ENCODE results near the gene TASOR2. TPM values are rescaled to one million over a fixed set of nuclear protein-coding genes. Genes with fewer than 3 reads are reported as not detected.

TASOR2 gene
- total and polyA plus RNA-seq, 4 donors: 12.3 to 108 (median 29.1) TPM

DNA sequence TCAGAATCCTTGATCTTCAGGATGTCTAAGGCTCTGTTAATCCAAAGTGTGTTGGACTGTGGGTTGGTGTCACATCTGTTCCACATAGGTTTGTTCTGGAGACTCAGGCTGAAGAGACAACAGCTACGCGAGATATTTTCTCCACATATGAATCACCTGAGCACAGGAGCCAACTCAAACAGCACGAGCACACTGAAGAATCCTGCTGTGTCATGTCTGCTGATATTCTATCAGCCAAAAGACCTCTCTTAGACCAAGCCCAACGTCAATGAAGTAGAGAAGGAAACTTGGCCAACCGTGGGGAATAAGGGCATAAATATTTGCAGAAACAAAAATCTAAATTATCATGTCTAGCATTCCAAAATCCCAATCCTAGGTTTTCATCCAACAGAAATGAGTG, 2.7 kb upstream of the TASOR2 start:
- Histone ChIP-seq H3K4me1 (ENCODE audit: control insufficient read depth in 5 of 5, insufficient read depth in 5 of 5, low read length in 5 of 5) (peaks cover 0 to 13% (median 0%) of the 10 kb centered on the region in 5 donors), H3K27me3 (ENCODE audit: control insufficient read depth in 3 of 3, insufficient read depth in 3 of 3, low read length in 2 of 3) (peaks cover 0 to 23% (median 7%) of the 10 kb centered on the region in 3 donors), H3K9me3 (ENCODE audit: control insufficient read depth in 4 of 4, insufficient read depth in 3 of 4, low read length in 3 of 4) (peaks cover 0 to 2% (median 0%) of the 10 kb centered on the region in 4 donors), H3K36me3 (ENCODE audit: control insufficient read depth in 4 of 4, insufficient read depth in 4 of 4, low read length in 4 of 4) (no peaks in the 10 kb centered on the region), H3K4me3 (no peak overlapping the region), H3K27ac (ENCODE audit: low read depth in 1 of 2, low read length in 1 of 2) (no peak overlapping the region), H3K9ac (ENCODE audit: insufficient read depth in 1 of 2, low read length in 2 of 2) (no peak overlapping the region)
- no peak for DNase-seq
- ATAC-seq (ENCODE audit: insufficient read depth, low FRiP score): no peak
- TF ChIP-seq, protein P1, sequence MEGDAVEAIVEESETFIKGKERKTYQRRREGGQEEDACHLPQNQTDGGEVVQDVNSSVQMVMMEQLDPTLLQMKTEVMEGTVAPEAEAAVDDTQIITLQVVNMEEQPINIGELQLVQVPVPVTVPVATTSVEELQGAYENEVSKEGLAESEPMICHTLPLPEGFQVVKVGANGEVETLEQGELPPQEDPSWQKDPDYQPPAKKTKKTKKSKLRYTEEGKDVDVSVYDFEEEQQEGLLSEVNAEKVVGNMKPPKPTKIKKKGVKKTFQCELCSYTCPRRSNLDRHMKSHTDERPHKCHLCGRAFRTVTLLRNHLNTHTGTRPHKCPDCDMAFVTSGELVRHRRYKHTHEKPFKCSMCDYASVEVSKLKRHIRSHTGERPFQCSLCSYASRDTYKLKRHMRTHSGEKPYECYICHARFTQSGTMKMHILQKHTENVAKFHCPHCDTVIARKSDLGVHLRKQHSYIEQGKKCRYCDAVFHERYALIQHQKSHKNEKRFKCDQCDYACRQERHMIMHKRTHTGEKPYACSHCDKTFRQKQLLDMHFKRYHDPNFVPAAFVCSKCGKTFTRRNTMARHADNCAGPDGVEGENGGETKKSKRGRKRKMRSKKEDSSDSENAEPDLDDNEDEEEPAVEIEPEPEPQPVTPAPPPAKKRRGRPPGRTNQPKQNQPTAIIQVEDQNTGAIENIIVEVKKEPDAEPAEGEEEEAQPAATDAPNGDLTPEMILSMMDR (IDR thresholded peaks at IDR 0.05; ENCODE audit: control extremely low read depth, extremely low read depth): no peak
- WGBS, 2 donors: 77 to 88% methylated on average over 5 of the region's 5 CpGs

DNA sequence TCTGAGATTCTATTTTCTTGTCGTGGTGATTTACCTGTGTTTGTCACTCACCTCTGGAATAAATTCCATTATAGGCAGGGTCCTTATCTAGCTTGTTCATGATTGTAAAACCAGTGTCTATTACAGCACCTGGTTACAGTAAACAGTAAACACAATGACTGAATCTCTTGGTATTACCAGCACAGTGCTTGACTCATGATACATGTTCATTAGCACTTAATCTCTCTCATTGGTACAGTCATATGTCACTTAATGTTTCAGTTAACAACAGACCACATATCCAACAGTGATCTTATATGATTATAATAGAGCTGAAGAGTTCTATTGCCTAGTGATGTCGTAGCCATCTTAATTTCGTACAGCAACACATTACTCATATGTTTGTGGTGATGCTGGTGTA, 1.6 kb upstream of the TASOR2 start:
- H3K27me3 ChIP-seq (ENCODE audit: control insufficient read depth in 3 of 3, insufficient read depth in 3 of 3, low read length in 2 of 3): peaks cover 0 to 17% (median 7%) of the 10 kb centered on the region in 3 donors
- no peak overlapping the region for H3K9ac ChIP-seq (ENCODE audit: insufficient read depth in 1 of 2, low read length in 2 of 2)
- no peaks in the 10 kb centered on the region for H3K36me3 ChIP-seq (ENCODE audit: control insufficient read depth in 4 of 4, insufficient read depth in 4 of 4, low read length in 4 of 4)
- DNase-seq (no peak), ATAC-seq (ENCODE audit: insufficient read depth, low FRiP score) (no peak)
- peaks cover 0 to 13% (median 0%) of the 10 kb centered on the region in 5 donors for H3K4me1 ChIP-seq (ENCODE audit: control insufficient read depth in 5 of 5, insufficient read depth in 5 of 5, low read length in 5 of 5)
- no peak overlapping the region for H3K27ac ChIP-seq (ENCODE audit: low read depth in 1 of 2, low read length in 1 of 2)
- WGBS, 2 donors: 84 to 87% methylated on average over 3 of the region's 3 CpGs
- peaks cover 0 to 2% (median 0%) of the 10 kb centered on the region in 4 donors for H3K9me3 ChIP-seq (ENCODE audit: control insufficient read depth in 4 of 4, insufficient read depth in 3 of 4, low read length in 3 of 4)
- H3K4me3 ChIP-seq: no peak overlapping the region
- TF ChIP-seq, protein P1 (IDR thresholded peaks at IDR 0.05; ENCODE audit: control extremely low read depth, extremely low read depth): no peak

DNA sequence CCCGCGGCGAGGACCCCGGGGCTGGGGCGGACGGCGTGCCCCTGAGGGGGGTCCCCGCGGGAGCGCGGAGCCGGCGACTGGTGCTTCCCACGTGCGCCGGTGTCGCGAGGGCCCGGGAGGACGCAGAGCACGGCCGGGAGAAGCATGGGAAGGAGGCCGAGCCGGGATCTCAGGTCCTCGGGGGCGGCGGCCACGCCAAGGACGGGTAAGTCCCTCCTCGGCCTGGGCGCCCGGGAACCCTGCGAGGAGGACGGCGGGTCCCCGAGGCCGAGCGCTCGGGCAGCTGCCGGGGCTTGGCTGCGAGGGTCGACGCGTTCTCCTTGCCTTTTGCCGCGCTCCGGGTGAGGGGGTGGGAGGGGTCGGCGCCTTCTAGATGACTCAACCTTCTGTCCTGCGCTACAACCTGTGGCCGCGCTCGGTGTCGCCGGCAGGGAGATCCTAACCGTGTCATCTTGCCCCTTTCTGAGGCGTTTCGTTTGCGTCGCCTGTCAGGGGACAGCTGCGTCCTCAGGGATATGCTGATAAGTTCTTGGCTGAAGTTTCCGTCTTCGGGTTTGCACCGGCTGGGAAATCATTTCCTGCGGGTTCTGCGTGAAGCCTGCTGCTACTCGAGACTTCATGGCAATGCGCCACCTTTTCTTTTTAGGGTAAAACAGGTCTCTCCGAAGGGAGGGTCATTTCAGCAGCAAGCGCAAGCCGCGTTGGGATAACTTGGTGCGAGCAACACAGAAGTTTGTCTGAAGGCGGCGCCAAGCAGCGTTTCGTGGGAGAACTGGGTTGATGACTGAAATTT, 529 bp downstream of the TASOR2 start:
- TF ChIP-seq, protein P1 (IDR thresholded peaks at IDR 0.05; ENCODE audit: control extremely low read depth, extremely low read depth): peak; percentile 36
- H3K27me3 ChIP-seq (ENCODE audit: control insufficient read depth in 3 of 3, insufficient read depth in 3 of 3, low read length in 2 of 3): peaks cover 0 to 8% (median 0%) of the 10 kb centered on the region in 3 donors
- peaks cover 0 to 13% (median 0%) of the 10 kb centered on the region in 5 donors for H3K4me1 ChIP-seq (ENCODE audit: control insufficient read depth in 5 of 5, insufficient read depth in 5 of 5, low read length in 5 of 5)
- ATAC-seq (ENCODE audit: insufficient read depth, low FRiP score): peak; percentile 45
- H3K4me3 ChIP-seq: peak overlapping the region; percentile 89
- H3K36me3 ChIP-seq (ENCODE audit: control insufficient read depth in 4 of 4, insufficient read depth in 4 of 4, low read length in 4 of 4): no peaks in the 10 kb centered on the region
- 0% methylated on average over 77 of the region's 77 CpGs for WGBS, 2 donors
- DNase-seq: peak; percentile 68 to 83 (median 79)
- H3K9ac ChIP-seq (ENCODE audit: insufficient read depth in 1 of 2, low read length in 2 of 2): peak overlapping the region in 1 of 2 donors; percentile 77
- H3K9me3 ChIP-seq (ENCODE audit: control insufficient read depth in 4 of 4, insufficient read depth in 3 of 4, low read length in 3 of 4): peaks cover 0 to 2% (median 0%) of the 10 kb centered on the region in 4 donors
- H3K27ac ChIP-seq (ENCODE audit: low read depth in 1 of 2, low read length in 1 of 2): peak overlapping the region; percentile 93 to 96
